Calu3 (cell line): ENCODE data around the gene SEPTIN3. TPM values are rescaled to one million over a fixed set of nuclear protein-coding genes. Genes with fewer than 3 reads are reported as not detected.

Experiments
- BruUV-seq: library from RNA; stranded (reverse); fragments of 400-500 nt; replicated peaks from 2 replicates; lab custom pipeline; 2021; lab: Mats Ljungman, UMichigan
- CTCF ChIA-PET: fragments of 300-600 bp; sonication (Branson Sonifier 250); formaldehyde crosslinking; loops from one replicate; lab custom pipeline; 2022; ENCODE audit warnings: antibody characterized with exemption; lab: Charles Lee
- DNase-seq: peaks from one replicate; pipeline ENCODE4 v3.0.0; 2022
- H3K27ac Mint-ChIP-seq: one replicate; pipeline ENCODE4 v1.8.0; 2022; ENCODE audit warnings: mixed read lengths; ENCODE audit not compliant: unreplicated experiment
- H3K27me3 Mint-ChIP-seq: one replicate; pipeline ENCODE4 v1.8.0; 2022; ENCODE audit warnings: mixed read lengths; ENCODE audit not compliant: unreplicated experiment
- H3K36me3 Mint-ChIP-seq: one replicate; pipeline ENCODE4 v1.8.0; 2022; ENCODE audit warnings: mild to moderate bottlenecking, moderate library complexity, mixed read lengths; ENCODE audit not compliant: insufficient read depth, unreplicated experiment
- H3K4me1 Mint-ChIP-seq: one replicate; pipeline ENCODE4 v1.8.0; 2022; ENCODE audit warnings: mild to moderate bottlenecking, low read depth, mixed read lengths; ENCODE audit not compliant: unreplicated experiment
- H3K4me3 Mint-ChIP-seq: one replicate; pipeline ENCODE4 v1.8.0; 2022; ENCODE audit warnings: mild to moderate bottlenecking, low read depth, moderate library complexity, mixed read lengths; ENCODE audit not compliant: unreplicated experiment
- H3K9me3 Mint-ChIP-seq: one replicate; pipeline ENCODE4 v1.8.0; 2022; ENCODE audit warnings: low read depth, mixed read lengths; ENCODE audit not compliant: unreplicated experiment
- intact Hi-C: fragments of 100-400 bp; cut with micrococcal nuclease; formaldehyde crosslinking; loops from one replicate; pipeline ENCODE4 v1.10.0; 2022; ENCODE audit not compliant: unreplicated experiment
- total RNA-seq: library from RNA; stranded (reverse); gene quantifications from 2 replicates; pipeline ENCODE4 v1.2.3, GENCODE V29; 2022
- TF ChIP-seq, protein P1 (sequence below): fragments of 200-600 bp; IDR thresholded peaks from one replicate; pipeline ENCODE4 v1.8.0; 2022; ENCODE audit warnings: antibody characterized with exemption; ENCODE audit not compliant: unreplicated experiment

The SEPTIN3 gene
- total RNA-seq, 1 experiment from 2014 or later: 3.4 TPM

DNA sequence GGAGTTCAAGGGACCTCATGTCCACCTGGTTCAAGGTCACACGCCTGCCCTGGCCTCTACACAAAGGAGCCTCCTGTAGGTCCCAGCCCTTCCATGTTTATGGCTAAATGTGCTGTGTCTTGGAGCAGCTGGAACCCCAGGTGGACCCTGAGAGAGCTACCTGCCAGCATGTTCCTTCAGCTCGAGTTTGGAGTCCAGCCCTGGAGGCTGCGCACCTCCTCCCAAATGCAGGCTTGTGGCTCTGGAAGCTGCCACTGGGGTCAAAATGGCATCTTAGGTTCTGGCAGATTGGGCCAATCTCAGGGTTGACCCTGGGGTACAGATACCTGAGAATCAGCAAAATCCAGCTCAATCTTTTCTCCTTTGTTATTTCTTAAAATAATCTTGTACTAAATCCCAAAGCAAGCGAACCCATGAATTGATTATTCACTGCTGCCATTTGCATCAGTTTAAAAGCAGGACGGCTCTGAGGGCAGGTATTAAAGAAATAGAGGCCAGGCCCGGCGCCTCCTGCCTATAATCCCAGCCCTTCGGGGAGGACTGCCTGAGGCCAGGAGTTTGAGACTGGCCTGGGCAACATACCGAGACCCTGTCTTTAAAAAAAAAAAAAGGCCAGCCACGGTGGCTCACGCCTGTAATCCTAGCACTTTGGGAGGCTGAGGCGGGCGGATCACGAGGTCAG, 45.5 kb upstream of the SEPTIN3 start:
- H3K4me3 Mint-ChIP-seq: no peak overlapping the region
- intact Hi-C loops: no loop called here

DNA sequence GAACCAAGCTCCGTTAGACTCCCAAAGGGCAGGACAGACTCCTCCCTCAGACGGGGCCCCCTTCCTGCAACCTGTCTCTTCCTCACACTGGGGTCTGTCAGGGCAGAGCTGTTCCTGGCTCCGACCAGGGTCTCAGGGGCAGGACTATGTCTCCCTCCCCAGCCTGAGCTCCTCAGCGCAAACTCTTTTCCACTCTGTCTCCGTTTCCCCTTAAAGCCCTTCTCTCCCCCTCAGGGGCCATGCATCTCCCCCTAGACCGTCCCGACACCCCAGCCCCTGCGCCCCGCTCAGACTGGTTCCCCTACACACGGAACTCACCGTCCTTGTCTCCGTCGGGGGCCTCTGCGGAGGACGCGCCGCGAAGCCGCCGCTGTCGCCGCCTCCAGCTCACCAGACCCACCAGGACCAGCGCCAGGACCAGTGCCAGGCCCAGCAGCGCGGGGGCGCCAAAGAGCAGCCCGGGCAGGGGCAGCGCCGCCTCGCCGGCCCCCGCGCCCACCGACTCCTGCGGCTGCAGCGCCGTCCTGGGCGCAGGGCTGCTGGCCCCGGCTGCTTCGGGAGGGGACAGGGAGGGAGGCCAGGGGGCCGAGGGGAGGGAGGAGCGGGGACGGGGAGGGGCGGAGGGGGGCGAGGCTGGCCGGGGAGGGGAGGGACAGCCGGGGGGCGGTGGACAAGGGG, 43.3 kb upstream of the SEPTIN3 start:
- peak overlapping the region; percentile 75 for H3K4me3 Mint-ChIP-seq
- intact Hi-C loops: no loop called here

More for the DNA sequence above, 45.5 kb upstream of the SEPTIN3 start:
- BruUV-seq: no TSS peak
- H3K9me3 Mint-ChIP-seq: no peaks in the 10 kb centered on the region
- peaks cover 33% of the 10 kb centered on the region for H3K36me3 Mint-ChIP-seq
- no peak for DNase-seq
- CTCF ChIA-PET: no interaction called here
- H3K27ac Mint-ChIP-seq: no peak overlapping the region
- peaks cover 53% of the 10 kb centered on the region for H3K27me3 Mint-ChIP-seq
- TF ChIP-seq, protein P1, sequence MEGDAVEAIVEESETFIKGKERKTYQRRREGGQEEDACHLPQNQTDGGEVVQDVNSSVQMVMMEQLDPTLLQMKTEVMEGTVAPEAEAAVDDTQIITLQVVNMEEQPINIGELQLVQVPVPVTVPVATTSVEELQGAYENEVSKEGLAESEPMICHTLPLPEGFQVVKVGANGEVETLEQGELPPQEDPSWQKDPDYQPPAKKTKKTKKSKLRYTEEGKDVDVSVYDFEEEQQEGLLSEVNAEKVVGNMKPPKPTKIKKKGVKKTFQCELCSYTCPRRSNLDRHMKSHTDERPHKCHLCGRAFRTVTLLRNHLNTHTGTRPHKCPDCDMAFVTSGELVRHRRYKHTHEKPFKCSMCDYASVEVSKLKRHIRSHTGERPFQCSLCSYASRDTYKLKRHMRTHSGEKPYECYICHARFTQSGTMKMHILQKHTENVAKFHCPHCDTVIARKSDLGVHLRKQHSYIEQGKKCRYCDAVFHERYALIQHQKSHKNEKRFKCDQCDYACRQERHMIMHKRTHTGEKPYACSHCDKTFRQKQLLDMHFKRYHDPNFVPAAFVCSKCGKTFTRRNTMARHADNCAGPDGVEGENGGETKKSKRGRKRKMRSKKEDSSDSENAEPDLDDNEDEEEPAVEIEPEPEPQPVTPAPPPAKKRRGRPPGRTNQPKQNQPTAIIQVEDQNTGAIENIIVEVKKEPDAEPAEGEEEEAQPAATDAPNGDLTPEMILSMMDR: no peak
- H3K4me1 Mint-ChIP-seq: peaks cover 7% of the 10 kb centered on the region

DNA sequence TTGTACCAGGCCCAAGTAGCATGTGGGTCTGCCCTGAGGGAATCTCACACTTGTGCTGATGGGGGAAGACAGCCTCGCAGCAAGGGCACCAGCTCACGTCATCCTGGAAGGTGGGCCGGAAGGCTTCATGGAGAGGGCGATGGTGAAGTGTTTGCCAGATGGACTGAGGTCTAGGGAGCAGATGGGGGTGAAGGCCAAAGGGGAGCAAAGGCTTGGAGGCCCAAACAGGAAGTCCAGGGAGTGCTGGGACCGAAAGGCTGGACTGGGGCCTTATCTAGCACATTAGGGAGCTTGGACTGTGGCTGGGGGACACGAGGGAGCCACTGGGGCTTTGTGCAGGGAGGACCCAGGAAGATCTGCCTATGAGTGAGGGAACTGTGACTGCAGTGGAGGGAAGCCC, 41.4 kb upstream of the SEPTIN3 start:
- Mint-ChIP-seq H3K9me3 (no peaks in the 10 kb centered on the region), H3K4me1 (peaks cover 7% of the 10 kb centered on the region), H3K36me3 (peaks cover 40% of the 10 kb centered on the region), H3K27ac (peak overlapping the region; percentile 34), H3K27me3 (peaks cover 50% of the 10 kb centered on the region), H3K4me3 (no peak overlapping the region)
- intact Hi-C loops: no loop called here
- BruUV-seq: no TSS peak
- TF ChIP-seq, protein P1: no peak
- no peak for DNase-seq
- CTCF ChIA-PET: no interaction called here

More for the DNA sequence above, 43.3 kb upstream of the SEPTIN3 start:
- CTCF ChIA-PET: interaction anchor here (0.5 to 2.0 kb wide), 18 partner anchors 8 to 449 kb away, joined by 3 to 16 read pairs (median 4); partner anchors contain the start of gene CENPM
- H3K4me1 Mint-ChIP-seq: peaks cover 7% of the 10 kb centered on the region
- TF ChIP-seq, protein P1: peak; percentile 92
- peaks cover 40% of the 10 kb centered on the region for H3K36me3 Mint-ChIP-seq
- peaks cover 53% of the 10 kb centered on the region for H3K27me3 Mint-ChIP-seq
- H3K9me3 Mint-ChIP-seq: no peaks in the 10 kb centered on the region
- peak; percentile 89 for DNase-seq
- H3K27ac Mint-ChIP-seq: no peak overlapping the region
- BruUV-seq: no TSS peak

DNA sequence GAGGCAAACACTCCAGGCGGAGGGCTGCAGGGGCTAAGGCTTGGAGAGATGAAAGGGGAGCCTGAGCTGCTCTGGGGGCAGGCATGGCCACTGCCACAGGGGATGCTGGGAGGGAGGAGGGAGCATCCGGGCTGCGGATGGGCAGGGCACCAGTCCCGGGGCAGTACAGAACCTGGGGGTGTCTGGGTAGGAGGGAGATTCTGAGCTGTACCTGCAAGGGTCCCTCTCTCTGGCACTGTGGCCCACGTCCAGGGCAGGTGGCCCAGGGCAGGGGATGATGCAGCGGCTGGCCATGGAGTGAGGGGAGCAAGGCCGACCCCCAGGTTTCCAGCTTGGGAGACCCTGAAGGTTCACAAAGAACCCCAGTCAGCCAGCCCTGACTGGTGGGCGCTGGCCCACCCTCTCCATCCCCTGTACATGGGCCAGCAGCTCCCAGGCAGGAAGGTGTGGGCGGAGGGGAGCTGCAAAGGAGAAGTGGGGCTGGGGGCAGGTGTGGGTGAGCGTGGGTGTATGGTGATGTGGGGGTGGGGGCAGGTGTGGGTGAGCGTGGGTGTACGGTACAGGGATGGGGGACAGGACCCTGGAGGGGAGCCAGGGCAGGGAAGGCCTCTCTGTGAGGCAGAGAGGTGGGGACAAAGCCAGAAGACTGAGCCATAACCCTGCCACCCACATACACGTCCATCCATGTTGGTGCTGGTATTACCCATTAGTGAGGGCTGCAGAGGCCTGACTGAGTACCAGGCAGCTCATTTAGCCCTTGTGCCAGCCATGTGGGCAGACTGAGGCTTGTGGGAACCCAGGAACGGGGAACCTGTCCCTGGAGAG, 40.4 kb upstream of the SEPTIN3 start:
- CTCF ChIA-PET: no interaction called here
- intact Hi-C loops: no loop called here
- H3K27ac Mint-ChIP-seq: peak overlapping the region; percentile 34
- H3K27me3 Mint-ChIP-seq: peaks cover 44% of the 10 kb centered on the region
- H3K36me3 Mint-ChIP-seq: peaks cover 35% of the 10 kb centered on the region
- no peak for DNase-seq
- H3K9me3 Mint-ChIP-seq: no peaks in the 10 kb centered on the region
- no peak overlapping the region for H3K4me3 Mint-ChIP-seq
- TF ChIP-seq, protein P1: no peak
- BruUV-seq: no TSS peak
- H3K4me1 Mint-ChIP-seq: peaks cover 7% of the 10 kb centered on the region
